GM21367 (cell line): ENCODE data around the gene FAM3B.
A peak's percentile ranks its signal among the peaks of the same experiment; 100 is the strongest.

Experiments used
- ATAC-seq: cut with Tn5 transposase; IDR thresholded peaks from one replicate; pipeline ENCODE4 v1.9.1; 2021; ENCODE audit not compliant: unreplicated experiment

The FAM3B gene

GRCh38 chr21:41367945-41368734, 51.5 kb downstream of the FAM3B start:
- ATAC-seq: peak; percentile 50

GRCh38 chr21:41368735-41369104, 52.1 kb downstream of the FAM3B start:
- no peak for ATAC-seq

- peak; percentile 31 for ATAC-seq
Observed at GRCh38 chr21:41369105-41369919, 52.7 kb downstream of the FAM3B start.

- ATAC-seq: no peak
Observed at GRCh38 chr21:41369920-41370839, 53.6 kb downstream of the FAM3B start.

GRCh38 chr21:41370840-41371684, 54.5 kb downstream of the FAM3B start:
- ATAC-seq: no peak

GRCh38 chr21:41371685-41372030, 55.1 kb downstream of the FAM3B start:
- ATAC-seq: no peak

- ATAC-seq: no peak
Observed at GRCh38 chr21:41373253-41373652, 56.7 kb downstream of the FAM3B start.

- ATAC-seq: no peak
Observed at GRCh38 chr21:41373763-41374162, 57.2 kb downstream of the FAM3B start.

GRCh38 chr21:41374177-41374712, 57.6 kb downstream of the FAM3B start:
- no peak for ATAC-seq

- no peak for ATAC-seq
Observed at GRCh38 chr21:41374867-41375533, 58.4 kb downstream of the FAM3B start.

GRCh38 chr21:41375875-41376274, 59.3 kb downstream of the FAM3B start:
- ATAC-seq: no peak

- ATAC-seq: no peak
Observed at GRCh38 chr21:41377715-41378114, 61.1 kb downstream of the FAM3B start.

GRCh38 chr21:41378849-41379248, 62.2 kb downstream of the FAM3B start:
- no peak for ATAC-seq

- ATAC-seq: no peak
Observed at GRCh38 chr21:41379901-41380300, 63.3 kb downstream of the FAM3B start.

GRCh38 chr21:41381731-41382130, 65.1 kb downstream of the FAM3B start:
- no peak for ATAC-seq

GRCh38 chr21:41387042-41387819, 70.6 kb downstream of the FAM3B start:
- no peak for ATAC-seq

GRCh38 chr21:41387824-41388223, 71.2 kb downstream of the FAM3B start:
- no peak for ATAC-seq

GRCh38 chr21:41388259-41388658, 71.7 kb downstream of the FAM3B start:
- ATAC-seq: no peak
